Upper lobe of right lung (tissue), 1 donor: ENCODE results near the gene LAMA2. TPM values are rescaled to one million over a fixed set of nuclear protein-coding genes. Genes with fewer than 3 reads are reported as not detected.

ENCODE experiments used
- ATAC-seq: fragments of 200-7000 bp; cut with Tn5 transposase; one replicate; pipeline ENCODE4 v1.9.1; 2020; ENCODE audit warnings: mild to moderate bottlenecking, moderate library complexity
- DNase-seq: peaks from one replicate; pipeline ENCODE4 v3.0.0-alpha.2; 2020
- H3K27ac ChIP-seq: fragments of 200-600 bp; one replicate; pipeline ENCODE4 v1.8.0; 2022
- H3K27me3 ChIP-seq: fragments of 200-600 bp; one replicate; pipeline ENCODE4 v1.8.0; 2022; ENCODE audit warnings: mild to moderate bottlenecking
- H3K36me3 ChIP-seq: fragments of 200-600 bp; one replicate; pipeline ENCODE4 v1.8.0; 2022
- H3K4me1 ChIP-seq: fragments of 200-600 bp; one replicate; pipeline ENCODE4 v1.8.0; 2022
- H3K4me3 ChIP-seq: fragments of 200-600 bp; one replicate; pipeline ENCODE4 v1.8.0; 2022; ENCODE audit warnings: mild to moderate bottlenecking
- H3K9me3 ChIP-seq: fragments of 200-600 bp; one replicate; pipeline ENCODE4 v1.8.0; 2022
- intact Hi-C: fragments of 100-400 bp; cut with DNase I; formaldehyde crosslinking; loops from one replicate; pipeline ENCODE4 v1.11.0; 2022
- total RNA-seq: library from RNA; stranded (reverse); fragmentation: NEBNext Ultra II Directional; extraction: Animal tissue kit (Norgen Biotek cat#: 25700); gene quantifications from one replicate; pipeline ENCODE4 v1.2.1, GENCODE V29; 2021
- TF ChIP-seq, protein P1 (sequence below): fragments of 200-600 bp; IDR thresholded peaks from one replicate; pipeline ENCODE4 v1.8.0; 2022; ENCODE audit warnings: antibody characterized with exemption
- donor health status: DM: no; HTN: yes; CAD: no; lungs with severe emphysema.

LAMA2 gene
- total RNA-seq, 1 donor from 2014 or later = 42.1 TPM

DNA sequence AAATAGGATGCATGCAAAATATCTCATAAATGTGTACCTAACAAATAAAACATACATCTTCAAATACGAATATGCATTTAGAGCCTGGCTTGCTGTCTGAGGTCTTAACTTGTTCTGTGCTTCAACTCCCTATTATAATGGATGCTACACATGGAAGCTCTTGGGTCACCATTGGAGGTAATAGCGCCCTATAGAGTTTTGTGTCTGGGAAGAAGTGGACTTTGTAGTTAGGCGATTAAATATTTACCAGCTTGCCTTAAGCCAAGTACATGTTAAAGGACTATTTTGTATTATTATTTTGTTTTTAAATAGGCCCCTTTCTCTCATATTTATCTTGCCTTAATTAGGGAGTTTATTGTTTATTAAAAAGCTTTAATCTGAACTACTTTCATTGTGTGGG lies 107.4 kb downstream of the LAMA2 start:
- intact Hi-C loops = no loop called here
- DNase-seq (no peak), ATAC-seq (no peak)
- Histone ChIP-seq H3K27me3 (no peaks in the 10 kb centered on the region), H3K27ac (no peak overlapping the region), H3K4me1 (no peaks in the 10 kb centered on the region), H3K36me3 (no peaks in the 10 kb centered on the region), H3K9me3 (no peaks in the 10 kb centered on the region), H3K4me3 (no peak overlapping the region)
- TF ChIP-seq, protein P1, sequence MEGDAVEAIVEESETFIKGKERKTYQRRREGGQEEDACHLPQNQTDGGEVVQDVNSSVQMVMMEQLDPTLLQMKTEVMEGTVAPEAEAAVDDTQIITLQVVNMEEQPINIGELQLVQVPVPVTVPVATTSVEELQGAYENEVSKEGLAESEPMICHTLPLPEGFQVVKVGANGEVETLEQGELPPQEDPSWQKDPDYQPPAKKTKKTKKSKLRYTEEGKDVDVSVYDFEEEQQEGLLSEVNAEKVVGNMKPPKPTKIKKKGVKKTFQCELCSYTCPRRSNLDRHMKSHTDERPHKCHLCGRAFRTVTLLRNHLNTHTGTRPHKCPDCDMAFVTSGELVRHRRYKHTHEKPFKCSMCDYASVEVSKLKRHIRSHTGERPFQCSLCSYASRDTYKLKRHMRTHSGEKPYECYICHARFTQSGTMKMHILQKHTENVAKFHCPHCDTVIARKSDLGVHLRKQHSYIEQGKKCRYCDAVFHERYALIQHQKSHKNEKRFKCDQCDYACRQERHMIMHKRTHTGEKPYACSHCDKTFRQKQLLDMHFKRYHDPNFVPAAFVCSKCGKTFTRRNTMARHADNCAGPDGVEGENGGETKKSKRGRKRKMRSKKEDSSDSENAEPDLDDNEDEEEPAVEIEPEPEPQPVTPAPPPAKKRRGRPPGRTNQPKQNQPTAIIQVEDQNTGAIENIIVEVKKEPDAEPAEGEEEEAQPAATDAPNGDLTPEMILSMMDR = no peak

GRCh38 chr6:128990915-128991314 lies 108.0 kb downstream of the LAMA2 start:
- TF ChIP-seq, protein P1 = no peak
- Histone ChIP-seq H3K4me1 (no peaks in the 10 kb centered on the region), H3K36me3 (no peaks in the 10 kb centered on the region), H3K27ac (no peak overlapping the region), H3K27me3 (no peaks in the 10 kb centered on the region), H3K4me3 (no peak overlapping the region), H3K9me3 (no peaks in the 10 kb centered on the region)
- no peak for ATAC-seq
- intact Hi-C loops = no loop called here
- DNase-seq = no peak

GRCh38 chr6:128993166-128993565 lies 110.2 kb downstream of the LAMA2 start:
- DNase-seq (no peak), ATAC-seq (no peak)
- H3K36me3 ChIP-seq = no peaks in the 10 kb centered on the region
- TF ChIP-seq, protein P1 = no peak
- H3K27me3 ChIP-seq = no peaks in the 10 kb centered on the region
- H3K27ac ChIP-seq = no peak overlapping the region
- H3K4me3 ChIP-seq = no peak overlapping the region
- H3K9me3 ChIP-seq = no peaks in the 10 kb centered on the region
- H3K4me1 ChIP-seq = no peaks in the 10 kb centered on the region
- intact Hi-C loops = no loop called here

DNA sequence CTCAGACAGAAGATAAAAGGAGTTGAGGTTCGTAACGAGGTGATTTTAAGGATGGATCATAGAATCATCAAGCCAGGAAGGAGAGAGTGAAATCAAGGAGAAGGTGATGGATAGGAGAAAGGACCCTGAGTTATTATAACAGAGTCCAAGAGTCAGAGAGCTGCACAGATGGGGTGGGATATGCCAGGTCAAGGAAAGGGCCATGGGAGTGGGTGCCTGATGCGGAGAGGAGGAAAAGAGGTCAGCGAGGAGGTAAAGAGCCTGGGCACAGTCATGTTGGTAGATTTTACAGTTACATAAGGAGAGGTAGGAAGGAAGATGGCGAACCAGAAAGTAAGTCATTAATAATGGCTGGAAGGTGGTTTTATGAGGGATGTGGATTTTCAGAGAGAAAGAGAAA lies 114.9 kb downstream of the LAMA2 start:
- Histone ChIP-seq H3K27me3 (no peaks in the 10 kb centered on the region), H3K4me1 (no peaks in the 10 kb centered on the region), H3K9me3 (no peaks in the 10 kb centered on the region), H3K27ac (no peak overlapping the region), H3K36me3 (no peaks in the 10 kb centered on the region), H3K4me3 (no peak overlapping the region)
- intact Hi-C loops = no loop called here
- TF ChIP-seq, protein P1 = no peak
- ATAC-seq (no peak), DNase-seq (no peak)

GRCh38 chr6:129006724-129007514 lies 124.0 kb downstream of the LAMA2 start:
- no peak overlapping the region for H3K27ac ChIP-seq
- H3K9me3 ChIP-seq = no peaks in the 10 kb centered on the region
- H3K36me3 ChIP-seq = no peaks in the 10 kb centered on the region
- DNase-seq (no peak), ATAC-seq (no peak)
- intact Hi-C loops = no loop called here
- TF ChIP-seq, protein P1 = no peak
- H3K4me1 ChIP-seq = no peaks in the 10 kb centered on the region
- H3K27me3 ChIP-seq = no peaks in the 10 kb centered on the region
- H3K4me3 ChIP-seq = no peak overlapping the region
